ENCODE results near the gene SS18.

SS18 gene

GRCh38 chr18:25985707-25986394 lies 104.6 kb downstream of the SS18 start:
- no peak for TF ChIP-seq CTCF (IDR thresholded peaks at IDR 0.05; ENCODE audit: borderline replicate concordance, insufficient read depth, low read depth, low read length)
- no peak overlapping the region for H3K4me3 ChIP-seq (ENCODE audit: low read depth, low read length)

- no peak overlapping the region for H3K4me3 ChIP-seq (ENCODE audit: low read depth, low read length)
- no peak for TF ChIP-seq CTCF (IDR thresholded peaks at IDR 0.05; ENCODE audit: borderline replicate concordance, insufficient read depth, low read depth, low read length)
Observed at GRCh38 chr18:25983730-25984129, 106.7 kb downstream of the SS18 start.

GRCh38 chr18:25982961-25983360 lies 107.5 kb downstream of the SS18 start:
- no peak for TF ChIP-seq CTCF (IDR thresholded peaks at IDR 0.05; ENCODE audit: borderline replicate concordance, insufficient read depth, low read depth, low read length)
- H3K4me3 ChIP-seq (ENCODE audit: low read depth, low read length), result no peak overlapping the region

- no peak overlapping the region for H3K4me3 ChIP-seq (ENCODE audit: low read depth, low read length)
- no peak for TF ChIP-seq CTCF (IDR thresholded peaks at IDR 0.05; ENCODE audit: borderline replicate concordance, insufficient read depth, low read depth, low read length)
Observed at GRCh38 chr18:25982153-25982552, 108.3 kb downstream of the SS18 start.

GRCh38 chr18:25979369-25980040 lies 110.9 kb downstream of the SS18 start:
- no peak for TF ChIP-seq CTCF (IDR thresholded peaks at IDR 0.05; ENCODE audit: borderline replicate concordance, insufficient read depth, low read depth, low read length)

GRCh38 chr18:25976554-25976953 lies 113.9 kb downstream of the SS18 start:
- no peak for TF ChIP-seq CTCF (IDR thresholded peaks at IDR 0.05; ENCODE audit: borderline replicate concordance, insufficient read depth, low read depth, low read length)
- H3K4me3 ChIP-seq (ENCODE audit: low read depth, low read length), result no peak overlapping the region

More at GRCh38 chr18:25979369-25980040, 110.9 kb downstream of the SS18 start:
- H3K4me3 ChIP-seq (ENCODE audit: low read depth, low read length), result no peak overlapping the region

- H3K4me3 ChIP-seq (ENCODE audit: low read depth, low read length), result no peak overlapping the region
- no peak for TF ChIP-seq CTCF (IDR thresholded peaks at IDR 0.05; ENCODE audit: borderline replicate concordance, insufficient read depth, low read depth, low read length)
Observed at GRCh38 chr18:25974630-25975077, 115.8 kb downstream of the SS18 start.
